CD4-positive, CD25-positive, alpha-beta regulatory T cell (primary cell): ENCODE measurements around the gene PRKCA. TPM values are rescaled to one million over a fixed set of nuclear protein-coding genes. Genes with fewer than 3 reads are reported as not detected.
"Not testable (repeated sequence)": the region's sequence is repeated elsewhere in the genome, so short reads cannot be mapped to it uniquely, and the experiment has no call there.

Experiments used
- ATAC-seq, 2 donors: fragments of 150-1000 bp; cut with Tn5 transposase; one replicate each; pipeline ENCODE4 v1.10.0; 2021; ENCODE audit warnings: low read depth in 2 of 2, moderate number of reproducible peaks in 2 of 2, moderate library complexity in 1 of 2
- DNase-seq, 3 donors: peaks; one replicate each; pipeline versions ENCODE4 v3.0.0 to v3.0.0-alpha.2; 2012 to 2022; ENCODE audit warnings: mixed read lengths in 1 of 3
- H3K27ac ChIP-seq: one replicate; pipeline ENCODE4 v1.7.0; 2013; ENCODE audit warnings: mild to moderate bottlenecking, low read length; ENCODE audit not compliant: insufficient read depth, poor library complexity, severe bottlenecking
- H3K27me3 ChIP-seq: one replicate; pipeline ENCODE4 v1.7.0; 2013; ENCODE audit warnings: low read length; ENCODE audit not compliant: control insufficient read depth, insufficient read depth
- H3K36me3 ChIP-seq: one replicate; pipeline ENCODE4 v1.7.0; 2013; ENCODE audit warnings: mild to moderate bottlenecking, low read length, moderate library complexity; ENCODE audit not compliant: control insufficient read depth, insufficient read depth
- H3K4me1 ChIP-seq: 2 replicates; pipeline ENCODE4 v1.7.0; 2013; ENCODE audit warnings: mild to moderate bottlenecking, low read length; ENCODE audit not compliant: insufficient read depth, control insufficient read depth, poor library complexity, severe bottlenecking
- H3K4me3 ChIP-seq: one replicate; pipeline ENCODE4 v1.7.0; 2013; ENCODE audit warnings: low read depth, mild to moderate bottlenecking, low read length, moderate library complexity
- H3K9me3 ChIP-seq, 2 experiments: 1 replicate in 1 of 2; 2 replicates in 1 of 2; pipeline ENCODE4 v1.7.0; 2013; ENCODE audit warnings: low read length in 2 of 2, mild to moderate bottlenecking in 1 of 2, moderate library complexity in 1 of 2; ENCODE audit not compliant: control insufficient read depth in 2 of 2
- H3K27ac Mint-ChIP-seq, 3 donors: one replicate each; pipeline ENCODE4 v1.8.0; 2020 to 2022; ENCODE audit warnings: mild to moderate bottlenecking in 3 of 3, mixed read lengths in 3 of 3, moderate library complexity in 2 of 3
- H3K27me3 Mint-ChIP-seq: one replicate; pipeline ENCODE4 v1.8.0; 2022; ENCODE audit warnings: mild to moderate bottlenecking, mixed read lengths
- H3K36me3 Mint-ChIP-seq: one replicate; pipeline ENCODE4 v1.8.0; 2020; ENCODE audit warnings: mixed read lengths
- H3K4me1 Mint-ChIP-seq, 4 donors: one replicate each; pipeline ENCODE4 v1.8.0; 2020 to 2022; ENCODE audit warnings: mixed read lengths in 4 of 4, mild to moderate bottlenecking in 1 of 4
- H3K4me3 Mint-ChIP-seq, 4 donors: one replicate each; pipeline ENCODE4 v1.8.0; 2020 to 2022; ENCODE audit warnings: mild to moderate bottlenecking in 4 of 4, mixed read lengths in 4 of 4, moderate library complexity in 3 of 4
- H3K9me3 Mint-ChIP-seq, 7 donors: one replicate each; pipeline ENCODE4 v1.8.0; 2020 to 2022; ENCODE audit warnings: mixed read lengths in 7 of 7, mild to moderate bottlenecking in 3 of 7, moderate library complexity in 2 of 7
- polyA plus RNA-seq, 4 donors: library from polyadenylated mRNA; unstranded; fragments of 300-500 nt; fragmentation: Illumina TruSeq; gene quantifications; one replicate each; pipeline ENCODE4 v1.2.3, GENCODE V29; 2021
- total RNA-seq: library from RNA; stranded (reverse); gene quantifications from one replicate; pipeline ENCODE4 v1.2.3, GENCODE V29; 2022

The PRKCA gene
- total and polyA plus RNA-seq, 5 donors from 2014 or later, result 0.60 to 84.0 (median 2.0) TPM

DNA sequence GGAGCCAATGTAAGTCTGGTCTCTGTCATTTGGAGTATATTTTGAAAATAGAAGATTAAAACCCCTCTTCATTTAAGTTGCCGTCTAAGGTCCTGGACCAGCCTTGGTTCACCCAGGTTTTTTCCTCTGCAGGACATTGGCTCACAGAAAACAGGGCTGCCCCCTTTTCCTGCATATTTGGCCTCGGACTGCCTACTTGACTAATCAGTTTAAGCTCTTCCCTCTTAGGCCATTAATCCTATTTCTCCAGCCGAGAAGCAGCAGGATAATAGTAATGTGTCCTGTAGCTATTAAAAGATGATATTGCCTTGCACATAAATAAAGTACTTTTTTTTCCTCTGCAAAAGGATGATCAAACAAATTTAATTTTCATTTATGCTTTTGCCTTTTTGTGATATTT, 52.1 kb downstream of the PRKCA start:
- Histone ChIP-seq H3K27ac (no peak overlapping the region), H3K27me3 (no peaks in the 10 kb centered on the region), H3K4me1 (peaks cover 5% of the 10 kb centered on the region), H3K36me3 (no peaks in the 10 kb centered on the region), H3K9me3 (no peaks in the 10 kb centered on the region), H3K4me3 (no peak overlapping the region)
- no peaks in the 10 kb centered on the region for H3K27me3 Mint-ChIP-seq
- peaks cover 4 to 79% (median 44%) of the 10 kb centered on the region in 4 donors for H3K4me1 Mint-ChIP-seq
- no peak overlapping the region for H3K4me3 Mint-ChIP-seq
- peak overlapping the region in 1 of 3 donors; percentile 86 for H3K27ac Mint-ChIP-seq
- H3K36me3 Mint-ChIP-seq, result no peaks in the 10 kb centered on the region
- no peak for ATAC-seq
- DNase-seq, result no peak
- H3K9me3 Mint-ChIP-seq, result no peaks in the 10 kb centered on the region

DNA sequence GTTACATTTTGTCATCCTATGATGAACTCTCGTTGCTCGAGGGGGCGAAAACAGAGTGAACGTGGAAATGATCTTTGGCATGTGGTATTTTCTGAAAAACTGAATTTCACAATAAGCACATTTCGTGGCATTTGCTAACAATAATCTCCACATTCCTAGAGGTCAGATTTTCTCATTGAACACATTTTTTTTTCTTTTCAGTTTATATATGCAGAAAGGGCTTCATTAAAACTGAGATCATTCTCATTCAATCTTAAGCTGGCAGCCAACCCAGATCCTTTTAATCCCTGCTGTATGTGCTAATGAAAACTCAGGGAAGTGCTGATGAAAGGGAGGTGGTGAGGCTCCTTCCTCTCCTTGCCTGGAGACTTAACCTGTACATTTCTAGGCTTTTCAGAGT, 52.6 kb downstream of the PRKCA start:
- Mint-ChIP-seq H3K27ac (peak overlapping the region in 1 of 3 donors; percentile 17), H3K36me3 (no peaks in the 10 kb centered on the region), H3K27me3 (no peaks in the 10 kb centered on the region), H3K9me3 (no peaks in the 10 kb centered on the region), H3K4me3 (no peak overlapping the region), H3K4me1 (peaks cover 4 to 74% (median 44%) of the 10 kb centered on the region in 4 donors)
- Histone ChIP-seq H3K9me3 (no peaks in the 10 kb centered on the region), H3K36me3 (no peaks in the 10 kb centered on the region), H3K4me3 (no peak overlapping the region), H3K27ac (no peak overlapping the region), H3K27me3 (no peaks in the 10 kb centered on the region), H3K4me1 (peaks cover 5% of the 10 kb centered on the region)
- ATAC-seq (no peak), DNase-seq (no peak)

GRCh38 chr17:66355510-66355909, 53.1 kb downstream of the PRKCA start:
- no peak overlapping the region for H3K27ac ChIP-seq
- Mint-ChIP-seq H3K9me3 (no peaks in the 10 kb centered on the region), H3K4me1 (peaks cover 4 to 75% (median 48%) of the 10 kb centered on the region in 4 donors), H3K27ac (peak overlapping the region in 1 of 3 donors; percentile 17), H3K4me3 (peak overlapping the region in 1 of 4 donors; percentile 10), H3K27me3 (no peaks in the 10 kb centered on the region), H3K36me3 (no peaks in the 10 kb centered on the region)
- no peak for ATAC-seq
- H3K27me3 ChIP-seq, result no peaks in the 10 kb centered on the region
- no peak for DNase-seq
- no peak overlapping the region for H3K4me3 ChIP-seq
- no peaks in the 10 kb centered on the region for H3K36me3 ChIP-seq
- peaks cover 5% of the 10 kb centered on the region for H3K4me1 ChIP-seq
- no peaks in the 10 kb centered on the region for H3K9me3 ChIP-seq

DNA sequence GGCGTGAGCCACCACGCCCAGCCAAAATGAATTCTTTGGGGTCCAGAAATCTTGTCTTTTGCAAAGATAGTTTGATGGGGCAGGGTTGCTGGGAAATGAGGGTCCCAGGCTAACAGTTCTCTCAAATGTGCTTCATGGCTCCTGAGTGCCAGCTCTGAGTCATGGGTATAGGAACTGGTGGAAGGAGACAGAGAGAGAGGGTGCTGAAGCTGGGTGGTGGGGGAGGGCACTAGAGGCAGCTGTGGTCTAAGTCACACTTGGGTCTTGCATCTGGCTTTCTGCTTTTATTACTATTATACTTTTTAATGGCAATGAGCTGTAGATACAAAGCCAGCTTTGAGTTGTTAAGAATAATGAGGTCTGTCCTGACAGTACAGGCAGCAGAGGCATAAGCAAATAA, 54.6 kb downstream of the PRKCA start:
- H3K36me3 ChIP-seq, result no peaks in the 10 kb centered on the region
- DNase-seq, result no peak
- Mint-ChIP-seq H3K4me1 (peaks cover 4 to 69% (median 48%) of the 10 kb centered on the region in 4 donors), H3K27ac (peak overlapping the region in 1 of 3 donors; percentile 69), H3K9me3 (no peaks in the 10 kb centered on the region), H3K27me3 (no peaks in the 10 kb centered on the region), H3K36me3 (no peaks in the 10 kb centered on the region), H3K4me3 (no peak overlapping the region)
- no peaks in the 10 kb centered on the region for H3K9me3 ChIP-seq
- H3K4me1 ChIP-seq, result peaks cover 5% of the 10 kb centered on the region
- ATAC-seq, result peak in 1 of 2 donors; percentile 25
- H3K4me3 ChIP-seq, result no peak overlapping the region
- no peaks in the 10 kb centered on the region for H3K27me3 ChIP-seq
- no peak overlapping the region for H3K27ac ChIP-seq

DNA sequence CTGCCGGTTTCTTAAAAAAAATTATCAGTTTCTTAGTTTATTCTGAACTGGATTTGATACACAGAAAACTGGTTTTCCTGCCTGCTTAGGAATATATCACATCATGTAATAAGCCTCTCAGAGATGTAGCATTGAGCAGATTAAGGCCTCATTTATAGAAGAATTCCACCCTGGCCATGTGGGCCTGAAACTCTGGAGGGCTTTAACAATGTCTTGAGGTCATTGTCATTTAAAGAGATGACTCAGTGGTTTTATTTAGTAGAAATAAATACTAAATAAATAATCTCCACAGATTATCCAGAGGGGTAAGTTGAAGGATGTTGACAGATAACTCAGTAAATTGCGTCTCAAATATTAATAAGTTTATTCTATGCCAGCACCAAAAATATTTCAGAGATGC, 56.9 kb downstream of the PRKCA start:
- peaks cover 5% of the 10 kb centered on the region for H3K4me1 ChIP-seq
- ATAC-seq (no peak), DNase-seq (no peak)
- no peaks in the 10 kb centered on the region for H3K9me3 ChIP-seq
- H3K4me3 ChIP-seq, result no peak overlapping the region
- no peaks in the 10 kb centered on the region for H3K36me3 ChIP-seq
- no peak overlapping the region for H3K27ac ChIP-seq
- H3K27ac Mint-ChIP-seq, result no peak overlapping the region
- no peaks in the 10 kb centered on the region for H3K36me3 Mint-ChIP-seq
- no peaks in the 10 kb centered on the region for H3K9me3 Mint-ChIP-seq
- H3K4me1 Mint-ChIP-seq, result peaks cover 0 to 68% (median 39%) of the 10 kb centered on the region in 4 donors
- no peak overlapping the region for H3K4me3 Mint-ChIP-seq
- H3K27me3 ChIP-seq, result no peaks in the 10 kb centered on the region
- no peaks in the 10 kb centered on the region for H3K27me3 Mint-ChIP-seq

GRCh38 chr17:66360961-66361565, 58.6 kb downstream of the PRKCA start:
- not testable (repeated sequence) for H3K27ac Mint-ChIP-seq, DNase-seq, ATAC-seq, H3K27me3 Mint-ChIP-seq, H3K36me3 ChIP-seq, H3K36me3 Mint-ChIP-seq, H3K27ac ChIP-seq, H3K9me3 ChIP-seq, H3K4me3 ChIP-seq, H3K27me3 ChIP-seq, H3K9me3 Mint-ChIP-seq, H3K4me3 Mint-ChIP-seq
- peaks cover 12 to 71% (median 45%) of the 10 kb centered on the region in 4 donors for H3K4me1 Mint-ChIP-seq
- H3K4me1 ChIP-seq, result peaks cover 12% of the 10 kb centered on the region

GRCh38 chr17:66364508-66364907, 62.1 kb downstream of the PRKCA start:
- H3K27me3 ChIP-seq, result no peaks in the 10 kb centered on the region
- H3K9me3 ChIP-seq, result no peaks in the 10 kb centered on the region
- no peak for ATAC-seq
- H3K4me1 ChIP-seq, result peaks cover 8% of the 10 kb centered on the region
- no peaks in the 10 kb centered on the region for H3K9me3 Mint-ChIP-seq
- peak overlapping the region in 3 of 4 donors; percentile 13 to 38 (median 18) for H3K4me3 Mint-ChIP-seq
- H3K27me3 Mint-ChIP-seq, result no peaks in the 10 kb centered on the region
- H3K27ac Mint-ChIP-seq, result peak overlapping the region in 1 of 3 donors; percentile 2
- no peak overlapping the region for H3K27ac ChIP-seq
- no peak overlapping the region for H3K4me3 ChIP-seq
- no peaks in the 10 kb centered on the region for H3K36me3 Mint-ChIP-seq
- peaks cover 17 to 78% (median 50%) of the 10 kb centered on the region in 4 donors for H3K4me1 Mint-ChIP-seq
- no peak for DNase-seq
- no peaks in the 10 kb centered on the region for H3K36me3 ChIP-seq

DNA sequence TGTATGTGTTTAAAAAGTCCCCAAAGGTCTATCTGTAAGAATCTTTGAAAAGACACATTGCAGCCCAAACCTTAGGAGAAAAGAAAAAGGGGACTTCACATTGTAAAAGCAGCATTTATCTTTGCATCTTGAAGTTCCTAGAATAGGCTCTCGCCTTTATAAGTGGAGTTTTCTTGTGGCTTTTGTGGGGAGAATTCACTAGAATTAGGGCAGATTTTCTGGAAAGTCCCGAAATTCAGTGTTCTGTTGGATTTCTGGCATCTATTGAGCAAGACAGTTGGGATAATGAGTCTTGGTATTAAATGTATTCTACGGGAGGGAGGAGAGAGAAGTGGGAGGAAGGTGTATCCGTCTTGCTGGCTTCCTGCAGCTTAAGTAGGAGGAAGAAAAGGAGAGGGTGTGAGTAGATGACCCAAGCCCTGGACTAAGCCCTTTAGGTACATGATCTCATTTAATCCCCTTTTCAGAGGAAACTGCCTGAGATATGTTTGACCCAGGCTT, 62.6 kb downstream of the PRKCA start:
- no peaks in the 10 kb centered on the region for H3K36me3 ChIP-seq
- Mint-ChIP-seq H3K4me3 (peak overlapping the region in 1 of 4 donors; percentile 18), H3K36me3 (no peaks in the 10 kb centered on the region), H3K4me1 (peaks cover 17 to 82% (median 52%) of the 10 kb centered on the region in 4 donors), H3K9me3 (no peaks in the 10 kb centered on the region), H3K27ac (peak overlapping the region in 1 of 3 donors; percentile 2), H3K27me3 (no peaks in the 10 kb centered on the region)
- ATAC-seq (no peak), DNase-seq (no peak)
- H3K4me3 ChIP-seq, result peak overlapping the region; percentile 38
- no peak overlapping the region for H3K27ac ChIP-seq
- no peaks in the 10 kb centered on the region for H3K9me3 ChIP-seq
- H3K27me3 ChIP-seq, result no peaks in the 10 kb centered on the region
- peaks cover 8% of the 10 kb centered on the region for H3K4me1 ChIP-seq
